Uterus (tissue), 4 donors: ENCODE data around the gene SLC35E1. TPM values are rescaled to one million over a fixed set of nuclear protein-coding genes. Genes with fewer than 3 reads are reported as not detected.
A peak's percentile ranks its signal among the peaks of the same experiment; 100 is the strongest.

ENCODE experiments used
- DNase-seq, 2 donors: peaks; one replicate each; pipeline ENCODE4 v3.0.0-alpha.2; 2019 to 2020
- H3K27ac ChIP-seq, 2 donors: fragments of 200-600 bp; sonication (generic); 1 replicate in 1 of 2; 2 replicates in 1 of 2; pipeline ENCODE4 v1.5.1; 2016 to 2018
- H3K27me3 ChIP-seq, 2 donors: fragments of 200-600 bp; sonication (generic); one replicate each; pipeline ENCODE4 v1.5.1; 2018 to 2019; ENCODE audit warnings: control low read depth in 1 of 2
- H3K36me3 ChIP-seq, 2 donors: fragments of 200-600 bp; sonication (generic); one replicate each; pipeline ENCODE4 v1.5.1; 2019; ENCODE audit warnings: control low read depth in 1 of 2
- H3K4me1 ChIP-seq, 2 donors: fragments of 200-600 bp; sonication (generic); one replicate each; pipeline ENCODE4 v1.5.1; 2018 to 2019; ENCODE audit warnings: control low read depth in 1 of 2
- H3K4me3 ChIP-seq, 2 donors: fragments of 200-600 bp; sonication (generic); 1 replicate in 1 of 2; 2 replicates in 1 of 2; pipeline ENCODE4 v1.5.1; 2018 to 2019; ENCODE audit warnings: mild to moderate bottlenecking in 1 of 2
- H3K9me3 ChIP-seq, 2 donors: fragments of 200-600 bp; sonication (generic); one replicate each; pipeline ENCODE4 v1.5.1; 2019; ENCODE audit warnings: control low read depth in 1 of 2
- CTCF ChIP-seq, 4 experiments: fragments of 200-600 bp in 2 of 4; fragments of 450-650 bp in 2 of 4; sonication (generic) in 2 of 4; IDR thresholded peaks; one replicate each; pipeline ENCODE4 v1.5.1; 2016 to 2019; ENCODE audit warnings: antibody characterized with exemption in 4 of 4, mild to moderate bottlenecking in 2 of 4, moderate library complexity in 1 of 4
- POLR2A ChIP-seq, 2 donors: fragments of 450-650 bp; IDR thresholded peaks; one replicate each; pipeline ENCODE4 v1.6.1; 2016; ENCODE audit warnings: antibody characterized with exemption in 2 of 2, mild to moderate bottlenecking in 1 of 2, moderate library complexity in 1 of 2
- intact Hi-C: fragments of 100-400 bp; cut with DNase I; formaldehyde crosslinking; loops from one replicate; pipeline ENCODE4 v1.15.1; 2023; ENCODE audit warnings: low total_unique reads
- total RNA-seq, 4 donors: library from RNA; depleted of rRNA in 3 of 4; stranded (reverse); fragments of >200 nt in 3 of 4; gene quantifications; one replicate each; pipeline versions ENCODE4 v1.1.0 to v1.2.4, GENCODE V29; 2014 to 2023
- donor health status: DM: yes; HTN: yes; CAD: no.

Gene SLC35E1
- total RNA-seq, 4 donors from 2014 or later: 10.2 to 39.8 (median 19.8) TPM

DNA sequence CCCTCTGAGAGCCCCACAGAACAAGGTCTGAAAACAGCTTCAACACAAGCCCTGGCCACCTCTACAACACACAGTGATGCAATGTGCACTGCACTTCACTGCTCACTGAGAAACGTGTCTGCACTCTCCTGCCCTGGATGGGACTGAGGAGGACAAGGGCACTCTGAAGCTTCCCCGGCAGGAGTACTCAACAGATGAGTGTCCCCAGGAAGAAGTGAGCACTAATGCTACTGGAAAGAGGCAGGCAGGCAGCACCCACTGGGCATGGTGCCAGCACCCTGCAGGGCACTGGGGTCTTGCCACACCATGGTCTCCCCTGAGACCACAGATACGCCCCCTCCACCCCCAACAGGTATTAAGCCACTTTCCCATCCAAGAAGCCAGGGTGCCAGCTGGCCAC, 17.7 kb upstream of the SLC35E1 start:
- no peak for TF ChIP-seq CTCF (IDR thresholded peaks at IDR 0.05)
- TF ChIP-seq POLR2A (IDR thresholded peaks at IDR 0.05): no peak
- no peak overlapping the region for H3K4me3 ChIP-seq
- no peaks in the 10 kb centered on the region for H3K27me3 ChIP-seq
- H3K9me3 ChIP-seq: no peaks in the 10 kb centered on the region
- no peak overlapping the region for H3K27ac ChIP-seq
- no peak for DNase-seq
- H3K36me3 ChIP-seq: no peaks in the 10 kb centered on the region
- peaks cover 21 to 24% of the 10 kb centered on the region in 2 donors for H3K4me1 ChIP-seq
- intact Hi-C loops: no loop called here

GRCh38 chr19:16588824-16589577, 16.8 kb upstream of the SLC35E1 start:
- intact Hi-C loops: no loop called here
- Histone ChIP-seq H3K27ac (peak overlapping the region; percentile 59 to 74), H3K9me3 (no peaks in the 10 kb centered on the region), H3K4me1 (peaks cover 24% of the 10 kb centered on the region in 2 donors), H3K27me3 (no peaks in the 10 kb centered on the region), H3K36me3 (no peaks in the 10 kb centered on the region), H3K4me3 (no peak overlapping the region)
- no peak for TF ChIP-seq POLR2A (IDR thresholded peaks at IDR 0.05)
- no peak for TF ChIP-seq CTCF (IDR thresholded peaks at IDR 0.05)
- DNase-seq: no peak

- no peaks in the 10 kb centered on the region for H3K9me3 ChIP-seq
- H3K27me3 ChIP-seq: no peaks in the 10 kb centered on the region
- H3K27ac ChIP-seq: peak overlapping the region; percentile 59 to 74
- intact Hi-C loops: no loop called here
- TF ChIP-seq CTCF (IDR thresholded peaks at IDR 0.05) (no peak), POLR2A (IDR thresholded peaks at IDR 0.05) (no peak)
- H3K4me3 ChIP-seq: peak overlapping the region; percentile 18 to 29
- peak in 1 of 2 donors; percentile 33 for DNase-seq
- H3K4me1 ChIP-seq: peaks cover 24 to 32% of the 10 kb centered on the region in 2 donors
- no peaks in the 10 kb centered on the region for H3K36me3 ChIP-seq
Measured at GRCh38 chr19:16587833-16588823, 15.9 kb upstream of the SLC35E1 start.

- peak overlapping the region; percentile 59 to 74 for H3K27ac ChIP-seq
- H3K9me3 ChIP-seq: no peaks in the 10 kb centered on the region
- H3K4me3 ChIP-seq: no peak overlapping the region
- no peak for TF ChIP-seq POLR2A (IDR thresholded peaks at IDR 0.05)
- no peak for TF ChIP-seq CTCF (IDR thresholded peaks at IDR 0.05)
- no peak for DNase-seq
- peaks cover 24 to 35% of the 10 kb centered on the region in 2 donors for H3K4me1 ChIP-seq
- intact Hi-C loops: no loop called here
- H3K36me3 ChIP-seq: no peaks in the 10 kb centered on the region
- no peaks in the 10 kb centered on the region for H3K27me3 ChIP-seq
Measured at GRCh38 chr19:16586991-16587832, 15.0 kb upstream of the SLC35E1 start.
